PC-9 (cell line): ENCODE measurements around the gene TECTB. TPM values are rescaled to one million over a fixed set of nuclear protein-coding genes. Genes with fewer than 3 reads are reported as not detected.

ENCODE experiments used
- BruUV-seq: library from RNA; stranded (reverse); fragments of 400-500 nt; replicated peaks from 2 replicates; lab custom pipeline; 2021; lab: Mats Ljungman, UMichigan
- CTCF ChIA-PET: fragments of 300-600 bp; sonication (Branson Sonifier 250); formaldehyde crosslinking; loops from one replicate; lab custom pipeline; 2022; ENCODE audit warnings: antibody characterized with exemption; lab: Charles Lee
- POLR2A ChIA-PET: fragments of 300-600 bp; sonication (Branson Sonifier 250); formaldehyde crosslinking; loops from one replicate; lab custom pipeline; 2022; ENCODE audit warnings: antibody characterized with exemption; ENCODE audit not compliant: unreplicated experiment; lab: Charles Lee
- DNase-seq, 2 experiments: peaks; one replicate each; pipeline versions ENCODE4 v3.0.0 to v3.0.0-alpha.2; 2015 to 2022; ENCODE audit warnings: mixed read lengths in 1 of 2
- H2AFZ ChIP-seq: fragments of 200-600 bp; sonication (generic); 2 replicates; pipeline ENCODE4 v1.8.1; 2017; ENCODE audit warnings: antibody characterized with exemption
- H3F3A ChIP-seq: fragments of 200-600 bp; sonication (generic); 2 replicates; pipeline ENCODE4 v1.8.1; 2017; ENCODE audit warnings: antibody characterized with exemption, mild to moderate bottlenecking, low read depth; ENCODE audit not compliant: insufficient read depth
- H3K27ac ChIP-seq: fragments of 200-600 bp; sonication (generic); 2 replicates; pipeline ENCODE4 v1.6.1; 2016; ENCODE audit warnings: mixed run types
- H3K27me3 ChIP-seq: fragments of 200-600 bp; sonication (generic); 2 replicates; pipeline ENCODE4 v1.6.1; 2016; ENCODE audit warnings: low read depth, mixed run types; ENCODE audit not compliant: insufficient read depth
- H3K36me3 ChIP-seq: fragments of 200-600 bp; sonication (generic); 2 replicates; pipeline ENCODE4 v1.6.1; 2016; ENCODE audit warnings: low read depth, mixed run types
- H3K4me1 ChIP-seq: fragments of 200-600 bp; sonication (generic); replicated peaks from 2 replicates; pipeline ENCODE4 v1.6.1; 2016; ENCODE audit warnings: mixed run types; ENCODE audit not compliant: insufficient read depth
- H3K4me2 ChIP-seq: fragments of 200-600 bp; sonication (generic); 2 replicates; pipeline ENCODE4 v1.6.1; 2017; ENCODE audit warnings: mixed run types
- H3K4me3 ChIP-seq: fragments of 200-600 bp; sonication (generic); 2 replicates; pipeline ENCODE4 v1.6.1; 2016; ENCODE audit warnings: mixed run types
- H3K79me2 ChIP-seq: fragments of 200-600 bp; sonication (generic); 2 replicates; pipeline ENCODE4 v1.6.1; 2017; ENCODE audit warnings: low read depth, mixed run types
- H3K9me2 ChIP-seq: fragments of 200-600 bp; sonication (generic); 2 replicates; pipeline ENCODE4 v1.8.1; 2017; ENCODE audit warnings: mild to moderate bottlenecking; ENCODE audit not compliant: insufficient read depth
- H3K9me3 ChIP-seq: fragments of 200-600 bp; sonication (generic); 2 replicates; pipeline ENCODE4 v1.8.1; 2016; ENCODE audit warnings: low read depth; ENCODE audit not compliant: insufficient read depth
- H4K20me1 ChIP-seq: fragments of 200-600 bp; sonication (generic); 2 replicates; pipeline ENCODE4 v1.8.1; 2017; ENCODE audit not compliant: insufficient read depth
- EZH2 ChIP-seq: fragments of 200-600 bp; sonication (generic); IDR thresholded peaks from 2 replicates; pipeline ENCODE4 v1.8.0; 2017; ENCODE audit warnings: antibody characterized with exemption, low read depth
- intact Hi-C: fragments of 100-400 bp; cut with micrococcal nuclease; formaldehyde crosslinking; loops from one replicate; pipeline ENCODE4 v1.10.0; 2022; ENCODE audit not compliant: unreplicated experiment
- total RNA-seq: library from RNA; stranded (reverse); gene quantifications from 2 replicates; pipeline ENCODE4 v1.2.3, GENCODE V29; 2021
- TF ChIP-seq, protein P1 (sequence below): fragments of 200-600 bp; sonication (generic); conservative IDR thresholded peaks from 2 replicates; pipeline ENCODE4 v1.6.1; 2017; ENCODE audit warnings: mixed run types, antibody characterized with exemption, mild to moderate bottlenecking, moderate library complexity

The TECTB gene
- total RNA-seq, 1 experiment from 2014 or later: not detected

DNA sequence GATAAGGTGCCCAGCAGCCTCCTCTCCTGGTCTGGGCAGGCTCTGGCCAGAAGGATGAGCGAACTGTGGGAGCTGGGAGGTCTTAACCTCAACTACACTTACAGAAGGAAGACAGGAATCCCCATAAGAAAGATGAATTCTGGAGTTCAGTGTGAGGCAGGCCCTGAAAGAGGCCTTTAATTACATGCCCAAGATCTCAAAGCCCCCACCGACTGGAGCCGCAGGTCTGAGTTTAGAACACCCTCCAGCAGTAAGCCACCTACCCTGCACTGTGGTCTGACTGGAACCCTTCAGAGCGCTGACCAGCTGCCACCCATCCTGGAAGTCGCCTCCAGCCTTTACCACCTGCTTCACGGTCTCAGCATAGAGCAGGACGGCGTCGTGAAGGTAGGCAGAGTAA lies 62.5 kb downstream of the TECTB start:
- H3K9me3 ChIP-seq: no peaks in the 10 kb centered on the region
- no peak for DNase-seq
- no peak overlapping the region for H2AFZ ChIP-seq
- H4K20me1 ChIP-seq: no peaks in the 10 kb centered on the region
- POLR2A ChIA-PET: no interaction called here
- H3K9me2 ChIP-seq: no peaks in the 10 kb centered on the region
- CTCF ChIA-PET: no interaction called here
- H3F3A ChIP-seq: no peaks in the 10 kb centered on the region
- no peak overlapping the region for H3K27ac ChIP-seq
- intact Hi-C loops: no loop called here
- no peaks in the 10 kb centered on the region for H3K36me3 ChIP-seq
- no peak overlapping the region for H3K4me2 ChIP-seq
- no peaks in the 10 kb centered on the region for H3K79me2 ChIP-seq
- no peak for TF ChIP-seq EZH2
- TF ChIP-seq, protein P1, sequence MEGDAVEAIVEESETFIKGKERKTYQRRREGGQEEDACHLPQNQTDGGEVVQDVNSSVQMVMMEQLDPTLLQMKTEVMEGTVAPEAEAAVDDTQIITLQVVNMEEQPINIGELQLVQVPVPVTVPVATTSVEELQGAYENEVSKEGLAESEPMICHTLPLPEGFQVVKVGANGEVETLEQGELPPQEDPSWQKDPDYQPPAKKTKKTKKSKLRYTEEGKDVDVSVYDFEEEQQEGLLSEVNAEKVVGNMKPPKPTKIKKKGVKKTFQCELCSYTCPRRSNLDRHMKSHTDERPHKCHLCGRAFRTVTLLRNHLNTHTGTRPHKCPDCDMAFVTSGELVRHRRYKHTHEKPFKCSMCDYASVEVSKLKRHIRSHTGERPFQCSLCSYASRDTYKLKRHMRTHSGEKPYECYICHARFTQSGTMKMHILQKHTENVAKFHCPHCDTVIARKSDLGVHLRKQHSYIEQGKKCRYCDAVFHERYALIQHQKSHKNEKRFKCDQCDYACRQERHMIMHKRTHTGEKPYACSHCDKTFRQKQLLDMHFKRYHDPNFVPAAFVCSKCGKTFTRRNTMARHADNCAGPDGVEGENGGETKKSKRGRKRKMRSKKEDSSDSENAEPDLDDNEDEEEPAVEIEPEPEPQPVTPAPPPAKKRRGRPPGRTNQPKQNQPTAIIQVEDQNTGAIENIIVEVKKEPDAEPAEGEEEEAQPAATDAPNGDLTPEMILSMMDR: no peak
- H3K4me3 ChIP-seq: no peak overlapping the region
- H3K4me1 ChIP-seq: no peaks in the 10 kb centered on the region
- no TSS peak for BruUV-seq
- no peaks in the 10 kb centered on the region for H3K27me3 ChIP-seq

DNA sequence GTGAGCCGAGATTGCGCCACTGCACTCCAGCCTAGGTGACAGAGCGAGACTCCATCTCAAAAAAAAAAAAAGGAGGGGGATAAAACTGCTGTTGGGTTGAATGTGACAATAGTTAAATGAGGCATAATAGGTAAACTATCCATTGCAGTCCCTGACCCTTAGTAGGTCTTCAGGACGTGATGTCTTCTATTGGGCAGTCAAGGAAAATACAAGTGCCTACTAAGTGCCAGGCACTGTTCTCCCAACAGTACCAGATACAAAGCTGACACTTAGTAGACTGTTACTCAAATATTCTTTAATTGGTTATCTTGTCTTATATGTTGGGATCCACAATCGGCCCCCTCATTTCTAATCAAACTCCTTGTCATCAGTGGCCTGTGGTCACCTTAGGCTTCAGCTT lies 63.6 kb downstream of the TECTB start:
- H3F3A ChIP-seq: no peaks in the 10 kb centered on the region
- H3K27ac ChIP-seq: no peak overlapping the region
- DNase-seq: no peak
- no TSS peak for BruUV-seq
- H3K4me2 ChIP-seq: no peak overlapping the region
- no peak overlapping the region for H3K4me3 ChIP-seq
- H3K9me2 ChIP-seq: no peaks in the 10 kb centered on the region
- H3K27me3 ChIP-seq: no peaks in the 10 kb centered on the region
- H4K20me1 ChIP-seq: no peaks in the 10 kb centered on the region
- intact Hi-C loops: no loop called here
- ChIA-PET POLR2A (no interaction called here), CTCF (no interaction called here)
- TF ChIP-seq, protein P1: no peak
- no peak for TF ChIP-seq EZH2
- no peaks in the 10 kb centered on the region for H3K79me2 ChIP-seq
- H3K36me3 ChIP-seq: no peaks in the 10 kb centered on the region
- no peak overlapping the region for H2AFZ ChIP-seq
- H3K4me1 ChIP-seq: no peaks in the 10 kb centered on the region
- no peaks in the 10 kb centered on the region for H3K9me3 ChIP-seq

DNA sequence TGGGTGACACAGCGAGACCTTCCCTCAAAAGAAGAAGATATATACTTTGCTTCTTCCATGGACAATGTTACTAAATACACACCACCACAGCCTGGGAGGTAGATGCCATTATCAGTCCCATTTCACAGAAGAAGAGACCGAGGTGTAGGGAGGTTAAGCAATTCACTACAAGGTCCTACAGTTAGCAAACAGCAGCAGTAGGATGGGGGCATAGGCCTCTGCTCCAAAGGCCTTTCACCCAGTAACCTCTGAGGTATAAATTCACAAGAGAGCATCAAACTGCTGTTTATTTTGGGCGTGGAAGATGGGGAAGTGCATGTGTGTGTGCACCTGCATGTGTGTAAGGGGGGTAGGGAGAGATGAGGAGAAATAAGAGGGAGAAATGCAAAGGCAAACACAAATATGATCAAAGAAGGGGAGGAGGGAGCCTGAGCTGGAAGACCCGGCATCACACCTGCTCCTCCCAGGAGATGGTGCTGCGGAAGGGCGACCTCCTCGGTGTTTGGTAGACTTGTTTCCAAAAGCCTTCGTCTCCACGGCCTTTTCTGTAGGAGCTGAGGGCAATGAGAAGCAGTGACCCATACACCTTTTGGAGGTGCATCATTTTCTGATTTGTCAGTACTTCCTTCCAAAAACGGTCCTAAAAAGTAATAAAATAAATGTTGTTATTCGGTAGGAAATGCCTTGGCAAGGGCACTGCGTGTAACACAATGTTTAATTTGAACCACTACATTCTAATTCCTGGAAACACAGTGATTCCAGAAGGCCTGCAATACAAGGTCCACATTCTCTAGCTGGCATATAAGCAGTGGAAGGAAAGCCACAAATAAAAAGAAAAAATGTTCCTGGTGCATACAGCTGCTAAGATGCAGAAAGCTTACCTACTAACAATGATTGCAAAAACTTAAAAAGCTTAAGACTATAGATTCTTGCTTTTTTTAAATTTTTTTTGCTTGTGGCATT lies 64.8 kb downstream of the TECTB start:
- BruUV-seq: no TSS peak
- H2AFZ ChIP-seq: no peak overlapping the region

More for the DNA sequence above, 64.8 kb downstream of the TECTB start:
- ChIA-PET CTCF (no interaction called here), POLR2A (interaction anchor here (0.5 kb wide), 1 partner anchor 178 kb away, joined by 11 read pairs; no protein-coding TSS in a partner anchor)
- no peaks in the 10 kb centered on the region for H3K4me1 ChIP-seq
- no peaks in the 10 kb centered on the region for H3K9me2 ChIP-seq
- no peak overlapping the region for H3K27ac ChIP-seq
- intact Hi-C loops: no loop called here
- H3F3A ChIP-seq: no peaks in the 10 kb centered on the region
- no peaks in the 10 kb centered on the region for H3K27me3 ChIP-seq
- no peaks in the 10 kb centered on the region for H3K79me2 ChIP-seq
- no peaks in the 10 kb centered on the region for H4K20me1 ChIP-seq
- DNase-seq: no peak
- no peak overlapping the region for H3K4me2 ChIP-seq
- no peaks in the 10 kb centered on the region for H3K9me3 ChIP-seq
- TF ChIP-seq EZH2: no peak
- TF ChIP-seq, protein P1: no peak
- no peaks in the 10 kb centered on the region for H3K36me3 ChIP-seq
- H3K4me3 ChIP-seq: no peak overlapping the region
